ENCODE data around the gene GATB.

The GATB gene

GRCh38 chr4:151729731-151730559 lies 30.9 kb downstream of the GATB start:
- DNase-seq (ENCODE audit: low read depth): no peak

- DNase-seq (ENCODE audit: low read depth): no peak
These were observed 32.1 kb downstream of the GATB start for GRCh38 chr4:151728679-151729078.

- no peak for DNase-seq (ENCODE audit: low read depth)
These were observed 32.8 kb downstream of the GATB start for GRCh38 chr4:151728006-151728405.

- no peak for DNase-seq (ENCODE audit: low read depth)
These were observed 33.4 kb downstream of the GATB start for GRCh38 chr4:151727365-151727764.

- no peak for DNase-seq (ENCODE audit: low read depth)
These were observed 35.7 kb downstream of the GATB start for GRCh38 chr4:151725087-151725486.

GRCh38 chr4:151721916-151722315 lies 38.9 kb downstream of the GATB start:
- DNase-seq (ENCODE audit: low read depth): no peak

- no peak for DNase-seq (ENCODE audit: low read depth)
These were observed 39.3 kb downstream of the GATB start for GRCh38 chr4:151721466-151721865.

- no peak for DNase-seq (ENCODE audit: low read depth)
These were observed 40.9 kb downstream of the GATB start for GRCh38 chr4:151719956-151720334.

- DNase-seq (ENCODE audit: low read depth): no peak
These were observed 41.5 kb downstream of the GATB start for GRCh38 chr4:151718984-151719955.

- no peak for DNase-seq (ENCODE audit: low read depth)
These were observed 42.7 kb downstream of the GATB start for GRCh38 chr4:151717909-151718628.

GRCh38 chr4:151717314-151717713 lies 43.5 kb downstream of the GATB start:
- DNase-seq (ENCODE audit: low read depth): no peak

GRCh38 chr4:151716324-151716723 lies 44.5 kb downstream of the GATB start:
- DNase-seq (ENCODE audit: low read depth): no peak

- DNase-seq (ENCODE audit: low read depth): no peak
These were observed 44.9 kb downstream of the GATB start for GRCh38 chr4:151715881-151716280.

- no peak for DNase-seq (ENCODE audit: low read depth)
These were observed 48.0 kb downstream of the GATB start for GRCh38 chr4:151712777-151713176.

- no peak for DNase-seq (ENCODE audit: low read depth)
These were observed 49.2 kb downstream of the GATB start for GRCh38 chr4:151711646-151712045.

- no peak for DNase-seq (ENCODE audit: low read depth)
These were observed 51.2 kb downstream of the GATB start for GRCh38 chr4:151709587-151709986.

- no peak for DNase-seq (ENCODE audit: low read depth)
These were observed 51.7 kb downstream of the GATB start for GRCh38 chr4:151709071-151709470.

- no peak for DNase-seq (ENCODE audit: low read depth)
These were observed 52.7 kb downstream of the GATB start for GRCh38 chr4:151708100-151708499.

- no peak for DNase-seq (ENCODE audit: low read depth)
These were observed 57.4 kb downstream of the GATB start for GRCh38 chr4:151703401-151703800.

- DNase-seq (ENCODE audit: low read depth): no peak
These were observed 58.6 kb downstream of the GATB start for GRCh38 chr4:151702256-151702655.

GRCh38 chr4:151700566-151701316 lies 60.1 kb downstream of the GATB start:
- no peak for DNase-seq (ENCODE audit: low read depth)

GRCh38 chr4:151698213-151698612 lies 62.6 kb downstream of the GATB start:
- DNase-seq (ENCODE audit: low read depth): no peak
